CD14-positive monocyte (primary cell): Measurements from ENCODE around the gene KIF17. TPM values are rescaled to one million over a fixed set of nuclear protein-coding genes. Genes with fewer than 3 reads are reported as not detected.

Source experiments
- DNase-seq, 3 donors: peaks; one replicate each; pipeline ENCODE4 v3.0.0-alpha.2; 2011 to 2022
- H2AFZ ChIP-seq: 2 replicates; pipeline ENCODE4 v1.6.0; 2012; ENCODE audit warnings: mild to moderate bottlenecking, low read depth, low read length, inconsistent platforms; ENCODE audit not compliant: insufficient read depth, poor library complexity, severe bottlenecking
- H3K27ac ChIP-seq, 2 donors: 1 replicate in 1 of 2; 2 replicates in 1 of 2; pipeline ENCODE4 v1.5.1; 2012 to 2013; ENCODE audit warnings: low read length in 2 of 2, control low read depth in 1 of 2, inconsistent platforms in 1 of 2, low read depth in 1 of 2, mild to moderate bottlenecking in 1 of 2
- H3K27me3 ChIP-seq, 2 donors: one replicate each; pipeline versions ENCODE4 v1.6.0 to v1.6.1; 2011 to 2013; ENCODE audit warnings: low read length in 2 of 2; ENCODE audit not compliant: control insufficient read depth in 2 of 2, insufficient read depth in 2 of 2
- H3K36me3 ChIP-seq, 2 donors: replicated peaks in 1 of 2; 1 replicate in 1 of 2; 2 replicates in 1 of 2; pipeline versions ENCODE4 v1.5.1 to v1.6.1; 2012 to 2013; ENCODE audit warnings: low read length in 2 of 2, control low read depth in 1 of 2, inconsistent platforms in 1 of 2, mild to moderate bottlenecking in 1 of 2; ENCODE audit not compliant: insufficient read depth in 2 of 2, control insufficient read depth in 1 of 2
- H3K4me1 ChIP-seq, 2 donors: 1 replicate in 1 of 2; 2 replicates in 1 of 2; pipeline versions ENCODE4 v1.5.1 to v1.6.1; 2012 to 2013; ENCODE audit warnings: low read length in 2 of 2, control low read depth in 1 of 2, inconsistent platforms in 1 of 2, mild to moderate bottlenecking in 1 of 2, moderate library complexity in 1 of 2; ENCODE audit not compliant: insufficient read depth in 2 of 2, control insufficient read depth in 1 of 2
- H3K4me2 ChIP-seq: replicated peaks from 2 replicates; pipeline ENCODE3; 2012; ENCODE audit warnings: low read length, moderate library complexity, mild to moderate bottlenecking; ENCODE audit not compliant: poor library complexity, severe bottlenecking; ENCODE audit errors: extremely low read depth
- H3K4me3 ChIP-seq, 3 experiments: fragments of 200-600 bp in 1 of 3; sonication (generic) in 1 of 3; replicated peaks in 1 of 3; 1 replicate in 2 of 3; 2 replicates in 1 of 3; pipeline ENCODE4 v1.5.1; 2011 to 2013; ENCODE audit warnings: low read length in 3 of 3, mild to moderate bottlenecking in 3 of 3, control low read depth in 2 of 3, low read depth in 2 of 3, inconsistent platforms in 1 of 3, moderate library complexity in 1 of 3
- H3K79me2 ChIP-seq: 2 replicates; pipeline ENCODE4 v1.6.0; 2012; ENCODE audit warnings: mild to moderate bottlenecking, control low read depth, inconsistent platforms, low read length, moderate library complexity; ENCODE audit not compliant: insufficient read depth
- H3K9ac ChIP-seq: 2 replicates; pipeline ENCODE4 v1.6.0; 2017; ENCODE audit warnings: low read length, mild to moderate bottlenecking; ENCODE audit not compliant: insufficient read depth, poor library complexity, severe bottlenecking
- H3K9me3 ChIP-seq, 2 donors: replicated peaks in 1 of 2; 1 replicate in 1 of 2; 2 replicates in 1 of 2; pipeline versions ENCODE4 v1.5.1 to v1.6.1; 2012 to 2013; ENCODE audit warnings: low read length in 2 of 2, control low read depth in 1 of 2; ENCODE audit not compliant: control insufficient read depth in 1 of 2, insufficient read depth in 1 of 2
- H4K20me1 ChIP-seq: 2 replicates; pipeline ENCODE4 v1.6.0; 2012; ENCODE audit warnings: mild to moderate bottlenecking, low read length, control low read depth, moderate library complexity; ENCODE audit not compliant: insufficient read depth
- H3K27ac Mint-ChIP-seq, 7 donors: one replicate each; pipeline ENCODE4 v1.8.0; 2020; ENCODE audit warnings: mild to moderate bottlenecking in 7 of 7, mixed read lengths in 7 of 7, moderate library complexity in 6 of 7, inconsistent platforms in 2 of 7
- H3K27me3 Mint-ChIP-seq, 3 donors: one replicate each; pipeline ENCODE4 v1.8.0; 2021 to 2022; ENCODE audit warnings: low read depth in 3 of 3, mild to moderate bottlenecking in 3 of 3, mixed read lengths in 3 of 3, moderate library complexity in 3 of 3, inconsistent platforms in 1 of 3
- H3K36me3 Mint-ChIP-seq, 2 donors: one replicate each; pipeline ENCODE4 v1.8.0; 2020; ENCODE audit warnings: mixed read lengths in 2 of 2, inconsistent platforms in 1 of 2, mild to moderate bottlenecking in 1 of 2
- H3K4me1 Mint-ChIP-seq: one replicate; pipeline ENCODE4 v1.8.0; 2020; ENCODE audit warnings: mild to moderate bottlenecking, mixed read lengths
- H3K4me3 Mint-ChIP-seq, 2 donors: one replicate each; pipeline ENCODE4 v1.8.0; 2020; ENCODE audit warnings: mild to moderate bottlenecking in 2 of 2, mixed read lengths in 2 of 2, moderate library complexity in 1 of 2
- H3K9me3 Mint-ChIP-seq, 7 donors: one replicate each; pipeline ENCODE4 v1.8.0; 2020 to 2022; ENCODE audit warnings: mixed read lengths in 7 of 7, mild to moderate bottlenecking in 6 of 7, moderate library complexity in 6 of 7, inconsistent platforms in 2 of 7
- WGBS: methylation state at CpG from one replicate; pipeline ENCODE4 v1.1.5; 2013; ENCODE audit warnings: missing lambda C conversion rate; ENCODE audit not compliant: insufficient coverage; 5-methylcytosine and 5-hydroxymethylcytosine counted together
- intact Hi-C, 2 donors: fragments of 100-400 bp; cut with micrococcal nuclease; formaldehyde crosslinking; loops; one replicate each; pipeline versions ENCODE4 v1.15.0 to v1.15.1; 2023
- polyA plus RNA-seq, 3 donors: library from polyadenylated mRNA; depleted of rRNA in 1 of 3; unstranded in 2 of 3; stranded (reverse) in 1 of 3; fragments of 300-500 nt in 2 of 3; fragments of >200 nt in 1 of 3; fragmentation: Illumina TruSeq in 2 of 3; gene quantifications; 1 replicate in 2 of 3; 2 replicates in 1 of 3; pipeline ENCODE4 v1.2.3, GENCODE V29; 2012 to 2021
- TF ChIP-seq, protein P1 (sequence below): fragments of 200-600 bp; IDR thresholded peaks from one replicate; pipeline ENCODE4 v1.8.0; 2022; ENCODE audit warnings: antibody characterized with exemption, mild to moderate bottlenecking

Gene KIF17
- polyA plus RNA-seq, 3 donors: 0.16 TPM; not detected in 2

DNA sequence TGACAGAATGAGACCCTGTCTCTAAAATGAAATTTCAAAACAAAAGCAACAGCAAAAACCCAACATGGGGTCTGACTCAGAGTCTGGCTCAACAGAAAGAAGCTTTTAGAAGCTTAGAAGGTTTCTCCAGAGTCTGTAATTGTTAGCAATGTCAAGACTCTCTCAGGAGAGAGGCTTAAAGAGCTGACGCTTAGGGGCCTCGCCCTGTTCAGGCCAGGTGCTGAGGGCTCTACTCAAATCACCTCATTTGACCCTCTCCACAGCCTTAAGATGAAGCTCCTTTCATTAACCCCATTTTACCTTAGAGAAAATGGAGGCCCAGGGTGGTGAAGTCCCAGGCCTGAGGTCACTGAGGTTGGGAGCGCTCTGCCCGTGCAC is 5.3 kb upstream of the KIF17 start:
- intact Hi-C loops: no loop called here
- WGBS: 100% methylated on average over 2 of the region's 4 CpGs
- H3K27ac ChIP-seq: no peak overlapping the region
- H3K4me1 Mint-ChIP-seq: peaks cover 6% of the 10 kb centered on the region
- H3K4me2 ChIP-seq: no peak overlapping the region
- H3K9ac ChIP-seq: no peak overlapping the region
- H3K4me1 ChIP-seq: peaks cover 1 to 2% of the 10 kb centered on the region in 2 donors
- no peaks in the 10 kb centered on the region for H3K79me2 ChIP-seq
- H3K4me3 ChIP-seq: no peak overlapping the region
- peaks cover 4 to 25% of the 10 kb centered on the region in 2 donors for H3K27me3 ChIP-seq
- H3K27ac Mint-ChIP-seq: no peak overlapping the region
- no peak overlapping the region for H3K4me3 Mint-ChIP-seq
- peaks cover 0 to 3% of the 10 kb centered on the region in 2 donors for H3K36me3 Mint-ChIP-seq
- H3K9me3 Mint-ChIP-seq: peaks cover 0 to 3% (median 0%) of the 10 kb centered on the region in 7 donors
- H3K36me3 ChIP-seq: no peaks in the 10 kb centered on the region
- no peak overlapping the region for H2AFZ ChIP-seq
- TF ChIP-seq, protein P1, sequence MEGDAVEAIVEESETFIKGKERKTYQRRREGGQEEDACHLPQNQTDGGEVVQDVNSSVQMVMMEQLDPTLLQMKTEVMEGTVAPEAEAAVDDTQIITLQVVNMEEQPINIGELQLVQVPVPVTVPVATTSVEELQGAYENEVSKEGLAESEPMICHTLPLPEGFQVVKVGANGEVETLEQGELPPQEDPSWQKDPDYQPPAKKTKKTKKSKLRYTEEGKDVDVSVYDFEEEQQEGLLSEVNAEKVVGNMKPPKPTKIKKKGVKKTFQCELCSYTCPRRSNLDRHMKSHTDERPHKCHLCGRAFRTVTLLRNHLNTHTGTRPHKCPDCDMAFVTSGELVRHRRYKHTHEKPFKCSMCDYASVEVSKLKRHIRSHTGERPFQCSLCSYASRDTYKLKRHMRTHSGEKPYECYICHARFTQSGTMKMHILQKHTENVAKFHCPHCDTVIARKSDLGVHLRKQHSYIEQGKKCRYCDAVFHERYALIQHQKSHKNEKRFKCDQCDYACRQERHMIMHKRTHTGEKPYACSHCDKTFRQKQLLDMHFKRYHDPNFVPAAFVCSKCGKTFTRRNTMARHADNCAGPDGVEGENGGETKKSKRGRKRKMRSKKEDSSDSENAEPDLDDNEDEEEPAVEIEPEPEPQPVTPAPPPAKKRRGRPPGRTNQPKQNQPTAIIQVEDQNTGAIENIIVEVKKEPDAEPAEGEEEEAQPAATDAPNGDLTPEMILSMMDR: no peak
- no peaks in the 10 kb centered on the region for H4K20me1 ChIP-seq
- DNase-seq: no peak
- peaks cover 21 to 33% (median 21%) of the 10 kb centered on the region in 3 donors for H3K27me3 Mint-ChIP-seq
- H3K9me3 ChIP-seq: no peaks in the 10 kb centered on the region

DNA sequence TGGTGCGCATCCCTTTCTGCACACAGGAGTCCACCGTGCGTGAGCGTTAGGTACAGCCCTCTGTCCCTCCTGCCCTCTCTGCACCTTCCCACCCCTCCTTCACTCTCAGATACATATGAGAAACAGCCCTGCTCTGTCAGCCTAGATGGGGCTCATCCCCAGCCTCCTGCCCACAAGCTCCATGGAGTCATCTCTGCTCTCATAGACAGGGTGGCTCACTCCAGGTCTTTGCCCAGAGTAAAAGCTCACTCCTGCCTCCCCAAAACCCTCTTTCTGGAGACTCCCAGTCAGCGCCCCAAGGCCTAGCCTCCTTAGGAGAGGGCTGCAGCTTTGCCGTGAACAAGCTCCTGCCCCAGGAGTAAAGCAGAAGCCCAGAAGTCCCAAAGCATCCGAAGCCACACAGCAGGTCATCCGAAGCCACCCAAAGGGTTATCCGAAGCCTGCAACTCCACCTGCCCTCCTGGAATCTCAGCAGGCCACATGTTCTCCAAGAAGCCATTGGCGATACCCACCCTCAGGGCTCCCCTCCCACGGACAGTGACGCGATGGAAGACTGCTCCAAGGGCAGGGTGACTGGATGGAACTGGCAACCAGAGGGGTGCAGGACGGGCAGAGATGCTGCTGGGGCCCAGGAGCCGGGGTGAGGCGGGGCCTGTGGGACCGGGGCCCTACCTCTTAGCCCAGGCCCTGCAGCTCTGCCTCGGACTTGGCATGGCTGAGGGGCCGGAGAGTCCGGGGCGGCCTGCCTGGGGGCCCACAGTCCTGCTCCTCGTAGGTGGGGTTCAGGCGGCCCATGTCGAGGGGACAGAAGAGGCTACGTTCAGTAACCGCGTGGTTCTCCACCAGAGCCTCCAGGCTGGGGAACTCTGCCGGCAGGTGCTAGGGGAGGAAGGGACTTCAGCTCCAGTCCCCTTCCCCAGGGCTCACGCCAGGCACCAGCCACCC is 3.6 kb upstream of the KIF17 start:
- H3K79me2 ChIP-seq: no peaks in the 10 kb centered on the region
- peaks cover 0 to 8% (median 0%) of the 10 kb centered on the region in 7 donors for H3K9me3 Mint-ChIP-seq
- H3K4me3 ChIP-seq: no peak overlapping the region
- H3K4me3 Mint-ChIP-seq: no peak overlapping the region
- no peak overlapping the region for H2AFZ ChIP-seq
- H3K4me1 ChIP-seq: peaks cover 9 to 12% of the 10 kb centered on the region in 2 donors
- H3K27ac Mint-ChIP-seq: no peak overlapping the region
- peaks cover 9 to 32% of the 10 kb centered on the region in 2 donors for H3K27me3 ChIP-seq
- TF ChIP-seq, protein P1: no peak
- no peak for DNase-seq
- H3K4me2 ChIP-seq: no peak overlapping the region
- intact Hi-C loops: no loop called here
- H3K4me1 Mint-ChIP-seq: peaks cover 9% of the 10 kb centered on the region
- H3K9ac ChIP-seq: no peak overlapping the region
- peaks cover 0 to 3% of the 10 kb centered on the region in 2 donors for H3K36me3 Mint-ChIP-seq
- H3K27ac ChIP-seq: no peak overlapping the region
- no peaks in the 10 kb centered on the region for H3K36me3 ChIP-seq
- peaks cover 28 to 45% (median 30%) of the 10 kb centered on the region in 3 donors for H3K27me3 Mint-ChIP-seq
- no peaks in the 10 kb centered on the region for H4K20me1 ChIP-seq
- 93% methylated on average over 26 of the region's 29 CpGs for WGBS
- no peaks in the 10 kb centered on the region for H3K9me3 ChIP-seq
